Activated CD4-positive, CD25-positive, alpha-beta regulatory T cell treated with anti-CD3 and anti-CD28 coated beads, Interleukin-2, amount 50 U/mL, for 24 hours (primary cell): Measurements from ENCODE around the gene LAMP1.
"Not testable (repeated sequence)": the region's sequence is repeated elsewhere in the genome, so short reads cannot be mapped to it uniquely, and the experiment has no call there.

Experiments
- ATAC-seq, 2 donors: fragments of 150-1000 bp; cut with Tn5 transposase; one replicate each; pipeline ENCODE4 v1.10.0; 2021; ENCODE audit warnings: mild to moderate bottlenecking in 1 of 2, moderate library complexity in 1 of 2

The LAMP1 gene

GRCh38 chr13:113356596-113356995 is 59.6 kb downstream of the LAMP1 start:
- ATAC-seq: no peak

DNA sequence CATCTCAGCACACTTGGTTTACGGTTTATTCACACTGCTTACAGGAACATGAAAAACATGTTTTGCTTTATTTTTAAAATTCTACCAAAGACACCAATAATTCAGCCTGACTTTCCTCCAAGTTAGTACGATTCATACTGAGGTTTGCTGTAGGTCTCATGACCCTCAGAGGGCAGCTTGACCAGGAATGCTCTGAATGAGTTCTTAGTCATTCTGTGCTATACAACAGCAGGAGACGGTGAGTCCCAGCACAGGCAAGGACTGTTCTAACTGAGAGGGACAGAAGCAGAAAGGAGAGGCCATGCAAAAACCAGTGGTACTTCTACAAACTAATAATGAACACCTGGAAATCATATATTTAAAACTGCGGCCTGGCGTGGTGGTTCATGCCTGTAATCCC is 60.5 kb downstream of the LAMP1 start:
- ATAC-seq: no peak

GRCh38 chr13:113358653-113359190 is 61.7 kb downstream of the LAMP1 start:
- ATAC-seq: no peak

- ATAC-seq: no peak
These were observed 62.5 kb downstream of the LAMP1 start for GRCh38 chr13:113359571-113359970.

DNA sequence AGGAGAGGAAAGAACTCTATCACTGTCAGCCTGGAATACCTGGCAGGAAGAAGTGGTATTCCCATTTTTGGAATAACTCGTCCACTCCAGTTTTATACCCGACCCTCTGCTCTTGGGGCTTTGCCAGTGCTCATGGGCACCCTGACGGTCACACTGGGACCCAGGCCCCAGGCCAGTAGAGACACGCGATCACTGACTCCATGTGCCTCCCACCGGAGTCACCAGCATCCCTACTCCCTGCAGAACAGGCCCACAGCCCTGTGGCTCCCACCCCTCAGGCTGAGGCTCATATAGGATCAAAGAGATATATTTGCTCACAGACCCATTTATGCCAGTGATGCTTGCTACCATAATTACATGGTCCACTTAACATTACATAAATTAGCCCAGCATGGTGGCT is 63.4 kb downstream of the LAMP1 start:
- ATAC-seq: no peak

GRCh38 chr13:113361406-113361805 is 64.4 kb downstream of the LAMP1 start:
- peak in 1 of 2 donors; percentile 45 for ATAC-seq

- no peak for ATAC-seq
These were observed 67.4 kb downstream of the LAMP1 start for GRCh38 chr13:113364311-113364889.

DNA sequence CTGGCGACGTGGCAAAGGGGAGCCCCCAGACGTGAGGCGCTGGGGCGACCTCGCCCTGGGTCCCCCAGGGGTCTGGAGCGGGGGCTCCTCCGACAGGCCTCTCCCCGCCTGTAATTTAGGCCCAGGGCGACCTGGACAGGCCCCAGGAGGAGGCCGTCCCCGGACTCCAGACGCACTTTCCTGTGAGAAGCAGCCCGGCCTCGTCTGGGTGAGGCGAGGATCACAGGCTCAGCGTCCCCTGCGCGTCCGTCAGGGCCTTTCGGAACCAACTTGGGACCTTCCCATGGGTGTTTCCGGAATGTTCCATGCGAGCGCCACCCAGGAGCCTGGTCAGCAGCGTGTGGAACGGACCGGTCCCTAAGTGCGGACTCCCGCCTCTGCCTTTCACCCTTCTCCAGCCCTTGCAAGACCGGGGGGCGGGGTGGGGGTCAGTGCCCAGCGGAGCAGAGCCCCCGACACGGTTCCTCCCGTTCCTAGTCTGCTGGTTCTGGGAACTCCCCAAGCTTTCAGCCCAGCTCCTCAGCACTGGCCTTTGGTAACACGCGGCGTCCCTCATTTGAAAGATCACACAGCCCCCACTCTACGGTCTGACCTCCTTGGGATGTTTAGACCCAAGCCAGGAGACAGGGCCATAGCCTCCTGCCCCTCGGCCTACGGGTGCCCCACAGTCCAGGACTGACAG is 68.0 kb downstream of the LAMP1 start:
- ATAC-seq: no peak

DNA sequence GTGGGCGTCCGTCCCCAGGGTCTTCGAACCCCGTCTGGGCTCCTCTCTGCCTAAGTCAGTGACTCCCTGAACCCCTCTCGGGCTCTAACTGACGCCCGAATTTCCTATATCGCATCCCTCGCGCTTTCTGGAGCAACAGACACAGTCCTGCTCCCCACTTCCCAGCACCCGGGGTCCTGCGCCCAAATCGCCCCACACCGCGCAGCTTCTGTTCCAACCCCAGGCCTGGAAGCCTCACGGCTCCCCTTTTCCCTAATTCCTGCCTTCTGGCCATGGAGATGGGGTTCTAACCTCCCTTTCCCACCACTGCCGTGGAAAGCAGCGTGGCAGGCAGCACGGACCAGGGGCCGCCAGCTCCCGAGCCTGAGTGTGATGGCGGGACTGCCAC is 68.5 kb downstream of the LAMP1 start:
- ATAC-seq: no peak

GRCh38 chr13:113365971-113366588 is 69.0 kb downstream of the LAMP1 start:
- ATAC-seq: no peak

- ATAC-seq: no peak
These were observed 70.1 kb downstream of the LAMP1 start for GRCh38 chr13:113367020-113367560.

DNA sequence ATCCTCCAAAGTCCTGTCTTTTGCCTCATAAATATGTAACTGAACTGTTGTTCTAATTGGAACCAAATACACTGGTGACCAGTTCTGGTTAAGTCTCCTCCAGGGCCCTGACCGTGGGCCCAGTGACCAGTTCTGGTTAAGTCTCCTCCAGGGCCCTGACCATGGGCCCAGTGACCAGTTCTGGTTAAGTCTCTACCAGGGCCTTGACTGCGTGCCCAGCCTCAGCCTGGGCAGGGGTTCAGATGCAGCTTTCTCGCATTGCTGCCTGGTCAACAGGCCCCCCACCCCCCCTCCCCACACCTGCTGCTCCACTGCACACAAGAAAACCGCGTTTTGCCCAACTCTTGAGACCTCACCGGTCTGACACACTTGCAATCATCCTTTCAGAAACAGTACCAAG is 70.7 kb downstream of the LAMP1 start:
- ATAC-seq: no peak

DNA sequence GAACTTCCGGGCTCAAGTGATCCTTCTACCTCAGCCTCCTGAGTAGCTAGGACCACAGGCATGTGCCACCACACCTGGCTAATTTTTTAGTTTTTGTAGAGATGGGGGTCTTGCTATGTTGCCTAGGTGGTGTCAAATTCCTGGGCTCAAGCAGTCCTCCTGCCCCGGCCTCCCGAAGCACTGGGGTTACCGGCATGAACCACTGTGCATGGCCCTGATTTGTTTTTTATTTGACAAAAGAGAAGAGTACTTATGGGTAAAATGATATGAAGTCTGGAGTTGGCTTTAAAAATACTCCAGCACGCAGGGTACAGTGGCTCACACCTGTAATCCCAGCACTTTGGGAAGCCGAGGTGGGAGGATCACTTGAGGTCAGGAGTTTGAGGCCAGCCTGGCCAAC is 71.3 kb downstream of the LAMP1 start:
- not testable (repeated sequence) for ATAC-seq

GRCh38 chr13:113369189-113369588 is 72.2 kb downstream of the LAMP1 start:
- ATAC-seq: no peak

DNA sequence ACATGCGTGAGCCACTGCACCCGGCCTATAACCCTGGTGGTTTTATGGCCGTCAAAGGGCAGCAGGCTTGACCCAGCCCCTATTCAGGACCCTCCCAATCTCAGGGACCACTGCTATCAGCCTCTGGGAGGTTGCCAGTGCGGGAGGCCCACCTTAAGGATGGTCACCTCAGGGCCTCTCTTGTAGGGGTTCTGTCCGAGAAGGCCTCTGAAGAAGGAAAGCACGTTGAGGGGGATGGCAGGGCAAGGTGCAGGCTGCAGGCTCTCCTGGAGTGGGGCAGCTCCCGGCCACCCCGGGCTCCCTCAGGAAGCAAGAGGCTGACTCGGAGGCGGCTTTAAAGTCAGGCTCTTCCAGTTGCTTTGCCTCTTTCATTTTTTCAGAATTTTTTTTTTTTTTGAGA is 72.8 kb downstream of the LAMP1 start:
- no peak for ATAC-seq

DNA sequence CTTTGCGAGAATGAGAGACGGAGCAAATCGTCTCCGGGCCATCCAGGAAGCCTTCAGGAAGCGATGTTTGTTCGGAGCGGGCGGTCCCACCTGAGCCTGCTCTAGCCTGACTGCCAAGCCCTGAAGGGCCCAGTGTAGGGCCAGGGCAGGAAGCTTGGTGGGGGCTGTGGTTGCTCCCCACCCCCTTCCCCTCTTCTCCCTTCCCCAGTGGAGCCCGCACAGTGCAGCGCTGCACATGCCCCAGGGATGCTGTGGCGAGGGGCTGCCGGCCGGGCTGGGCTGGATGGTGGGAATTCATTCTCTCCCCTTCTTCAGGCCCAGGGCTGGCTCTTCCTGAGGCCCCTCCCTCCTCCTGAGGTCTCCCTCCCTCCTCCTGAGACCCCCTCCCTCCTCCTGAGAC is 74.0 kb downstream of the LAMP1 start:
- ATAC-seq: no peak

- not testable (repeated sequence) for ATAC-seq
These were observed 74.7 kb downstream of the LAMP1 start for GRCh38 chr13:113371701-113372100.
